Stomach (tissue), 9 donors: ENCODE results near the gene CELF4. TPM values are rescaled to one million over a fixed set of nuclear protein-coding genes. Genes with fewer than 3 reads are reported as not detected.
A peak's percentile ranks its signal among the peaks of the same experiment; 100 is the strongest.

Experiments used
- DNase-seq, 2 donors: peaks; one replicate each; pipeline versions ENCODE4 v3.0.0 to v3.0.0-alpha.2; 2013 to 2019
- H3K27ac ChIP-seq, 5 donors: fragments of 200-600 bp in 4 of 5; sonication (generic) in 4 of 5; one replicate each; pipeline ENCODE4 v1.5.1; 2013 to 2019; ENCODE audit warnings: mild to moderate bottlenecking in 1 of 5, moderate library complexity in 1 of 5
- H3K27me3 ChIP-seq, 3 donors: fragments of 200-600 bp; sonication (generic); one replicate each; pipeline ENCODE4 v1.5.1; 2017 to 2019; ENCODE audit warnings: mixed run types in 1 of 3
- H3K36me3 ChIP-seq, 4 donors: fragments of 200-600 bp; sonication (generic); 1 replicate in 3 of 4; 2 replicates in 1 of 4; pipeline ENCODE4 v1.5.1; 2016 to 2019
- H3K4me1 ChIP-seq, 4 donors: fragments of 200-600 bp; sonication (generic); one replicate each; pipeline ENCODE4 v1.5.1; 2016 to 2019
- H3K4me3 ChIP-seq, 4 donors: fragments of 200-600 bp; sonication (generic) in 3 of 4; one replicate each; pipeline ENCODE4 v1.5.1; 2016 to 2019; ENCODE audit warnings: mild to moderate bottlenecking in 1 of 4
- H3K9me3 ChIP-seq, 4 donors: fragments of 200-600 bp; sonication (generic); one replicate each; pipeline ENCODE4 v1.5.1; 2016 to 2019
- CTCF ChIP-seq, 7 experiments: fragments of 450-650 bp in 4 of 7; fragments of 200-600 bp in 3 of 7; sonication (generic) in 3 of 7; IDR thresholded peaks; one replicate each; pipeline ENCODE4 v1.5.1; 2016 to 2019; ENCODE audit warnings: antibody characterized with exemption in 7 of 7, control low read depth in 2 of 7, mild to moderate bottlenecking in 1 of 7
- EP300 ChIP-seq: sonication (generic); formaldehyde crosslinking; IDR thresholded peaks from one replicate; pipeline ENCODE4 v1.6.1; 2017; ENCODE audit warnings: antibody characterized with exemption
- POLR2A ChIP-seq, 4 donors: fragments of 450-650 bp; IDR thresholded peaks; one replicate each; pipeline ENCODE4 v1.6.1; 2016; ENCODE audit warnings: antibody characterized with exemption in 4 of 4, control low read depth in 2 of 4, mild to moderate bottlenecking in 1 of 4, moderate library complexity in 1 of 4
- POLR2AphosphoS5 ChIP-seq, 3 donors: sonication (generic); formaldehyde crosslinking; IDR thresholded peaks; one replicate each; pipeline ENCODE4 v1.6.1; 2016; ENCODE audit warnings: antibody characterized with exemption in 3 of 3
- WGBS, 5 donors: extraction: QIAGEN DNeasy Blood & Tissue Kit in 3 of 5; methylation state at CpG; one replicate each; pipeline versions ENCODE4 v1.1.5 to v1.1.7; 2013 to 2018; 5-methylcytosine and 5-hydroxymethylcytosine counted together
- intact Hi-C: fragments of 100-400 bp; cut with DNase I; formaldehyde crosslinking; loops from one replicate; pipeline ENCODE4 v1.15.1; 2023; ENCODE audit warnings: low total_unique reads
- polyA plus RNA-seq, 3 donors: library from polyadenylated mRNA; stranded (reverse); fragments of 200-250 nt; gene quantifications; one replicate each; pipeline ENCODE4 v1.2.3, GENCODE V29; 2013
- total RNA-seq, 5 donors: library from RNA; depleted of rRNA; stranded (reverse); fragments of >200 nt; gene quantifications; one replicate each; pipeline versions ENCODE4 v1.1.0 to v1.2.3, GENCODE V29; 2014 to 2016
- donor health status: healthy with polysubstance abuse.
- donor health status: Bipolar disorder and iron deficiency.
- donor health status: healthy.

The CELF4 gene
- total and polyA plus RNA-seq, 8 donors, result 0.93 to 2.4 (median 1.8) TPM; not detected in 2

- intact Hi-C loops, result no loop called here
- Histone ChIP-seq H3K27ac (no peak overlapping the region), H3K9me3 (no peaks in the 10 kb centered on the region), H3K4me3 (no peak overlapping the region), H3K27me3 (peaks cover 0 to 34% (median 0%) of the 10 kb centered on the region in 3 donors), H3K4me1 (no peaks in the 10 kb centered on the region), H3K36me3 (no peaks in the 10 kb centered on the region)
- no peak for DNase-seq
- TF ChIP-seq POLR2AphosphoS5 (IDR thresholded peaks at IDR 0.05), result no peak
- TF ChIP-seq POLR2A (IDR thresholded peaks at IDR 0.05), result no peak
- TF ChIP-seq EP300, result no peak
- no peak for TF ChIP-seq CTCF (IDR thresholded peaks at IDR 0.05)
- 33 to 76% (median 72%) methylated on average over 1 to 3 of the region's 3 CpGs for WGBS, 5 donors
Measured at GRCh38 chr18:37346048-37346447, 219.6 kb downstream of the CELF4 start.

- intact Hi-C loops, result no loop called here
- no peak for DNase-seq
Measured at GRCh38 chr18:37343542-37343851, 222.1 kb downstream of the CELF4 start.

GRCh38 chr18:37341473-37342086, 224.0 kb downstream of the CELF4 start:
- DNase-seq, result no peak
- Histone ChIP-seq H3K27me3 (peaks cover 0 to 36% (median 0%) of the 10 kb centered on the region in 3 donors), H3K4me1 (no peaks in the 10 kb centered on the region), H3K36me3 (no peaks in the 10 kb centered on the region), H3K4me3 (no peak overlapping the region), H3K9me3 (no peaks in the 10 kb centered on the region), H3K27ac (no peak overlapping the region)
- no peak for TF ChIP-seq POLR2A (IDR thresholded peaks at IDR 0.05)
- no peak for TF ChIP-seq POLR2AphosphoS5 (IDR thresholded peaks at IDR 0.05)
- no peak for TF ChIP-seq EP300
- TF ChIP-seq CTCF (IDR thresholded peaks at IDR 0.05), result no peak
- WGBS, 5 donors, result 77 to 84% (median 80%) methylated on average over 4 to 5 of the region's 5 CpGs
- intact Hi-C loops, result no loop called here

More at GRCh38 chr18:37343542-37343851, 222.1 kb downstream of the CELF4 start:
- Histone ChIP-seq H3K27ac (no peak overlapping the region), H3K36me3 (no peaks in the 10 kb centered on the region), H3K9me3 (no peaks in the 10 kb centered on the region), H3K4me3 (no peak overlapping the region), H3K4me1 (no peaks in the 10 kb centered on the region), H3K27me3 (peaks cover 0 to 30% (median 0%) of the 10 kb centered on the region in 3 donors)
- TF ChIP-seq POLR2A (IDR thresholded peaks at IDR 0.05) (no peak), CTCF (IDR thresholded peaks at IDR 0.05) (peak in 1 of 7 experiments; percentile 1)
- 22 to 56% (median 31%) methylated on average over 4 to 7 of the region's 7 CpGs for WGBS, 5 donors

GRCh38 chr18:37341016-37341415, 224.6 kb downstream of the CELF4 start:
- DNase-seq, result no peak
- intact Hi-C loops, result no loop called here
- H3K4me3 ChIP-seq, result no peak overlapping the region
- 58 to 66% (median 63%) methylated on average over 2 of the region's 2 CpGs for WGBS, 5 donors
- TF ChIP-seq CTCF (IDR thresholded peaks at IDR 0.05) (no peak), EP300 (no peak), POLR2AphosphoS5 (IDR thresholded peaks at IDR 0.05) (no peak), POLR2A (IDR thresholded peaks at IDR 0.05) (no peak)
- no peaks in the 10 kb centered on the region for H3K36me3 ChIP-seq
- no peaks in the 10 kb centered on the region for H3K4me1 ChIP-seq
- H3K27me3 ChIP-seq, result peaks cover 0 to 32% (median 0%) of the 10 kb centered on the region in 3 donors
- no peaks in the 10 kb centered on the region for H3K9me3 ChIP-seq
- no peak overlapping the region for H3K27ac ChIP-seq
